ENCODE results near the gene SETD2. TPM values are rescaled to one million over a fixed set of nuclear protein-coding genes. Genes with fewer than 3 reads are reported as not detected.

Gene SETD2
- total and polyA plus RNA-seq, 2 of the 8 experiments (the other 6 are each of a cell fraction or from before 2014, with no cell fraction given) = 15.7 to 46.3 TPM

DNA sequence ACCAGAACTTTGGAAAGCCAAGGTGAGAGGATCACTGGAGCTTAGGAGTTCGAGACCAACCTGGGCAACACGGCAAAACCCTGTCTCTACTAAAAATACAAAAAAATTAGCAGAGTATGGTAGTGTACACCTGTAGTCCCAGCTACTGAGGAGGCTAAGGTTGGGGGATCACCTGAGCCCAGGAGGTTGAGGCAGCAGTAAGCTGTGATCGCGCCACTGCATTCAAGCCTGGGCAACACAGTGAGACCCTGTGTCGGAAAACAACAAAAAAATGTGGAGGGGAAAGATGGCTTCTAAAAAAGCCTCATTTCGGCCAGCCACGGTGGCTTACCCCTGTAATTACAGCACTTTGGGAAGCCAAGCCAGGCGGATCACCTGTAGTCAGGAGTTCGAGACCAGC, 54.5 kb downstream of the SETD2 start (continued):
- TF ChIP-seq, protein P1, sequence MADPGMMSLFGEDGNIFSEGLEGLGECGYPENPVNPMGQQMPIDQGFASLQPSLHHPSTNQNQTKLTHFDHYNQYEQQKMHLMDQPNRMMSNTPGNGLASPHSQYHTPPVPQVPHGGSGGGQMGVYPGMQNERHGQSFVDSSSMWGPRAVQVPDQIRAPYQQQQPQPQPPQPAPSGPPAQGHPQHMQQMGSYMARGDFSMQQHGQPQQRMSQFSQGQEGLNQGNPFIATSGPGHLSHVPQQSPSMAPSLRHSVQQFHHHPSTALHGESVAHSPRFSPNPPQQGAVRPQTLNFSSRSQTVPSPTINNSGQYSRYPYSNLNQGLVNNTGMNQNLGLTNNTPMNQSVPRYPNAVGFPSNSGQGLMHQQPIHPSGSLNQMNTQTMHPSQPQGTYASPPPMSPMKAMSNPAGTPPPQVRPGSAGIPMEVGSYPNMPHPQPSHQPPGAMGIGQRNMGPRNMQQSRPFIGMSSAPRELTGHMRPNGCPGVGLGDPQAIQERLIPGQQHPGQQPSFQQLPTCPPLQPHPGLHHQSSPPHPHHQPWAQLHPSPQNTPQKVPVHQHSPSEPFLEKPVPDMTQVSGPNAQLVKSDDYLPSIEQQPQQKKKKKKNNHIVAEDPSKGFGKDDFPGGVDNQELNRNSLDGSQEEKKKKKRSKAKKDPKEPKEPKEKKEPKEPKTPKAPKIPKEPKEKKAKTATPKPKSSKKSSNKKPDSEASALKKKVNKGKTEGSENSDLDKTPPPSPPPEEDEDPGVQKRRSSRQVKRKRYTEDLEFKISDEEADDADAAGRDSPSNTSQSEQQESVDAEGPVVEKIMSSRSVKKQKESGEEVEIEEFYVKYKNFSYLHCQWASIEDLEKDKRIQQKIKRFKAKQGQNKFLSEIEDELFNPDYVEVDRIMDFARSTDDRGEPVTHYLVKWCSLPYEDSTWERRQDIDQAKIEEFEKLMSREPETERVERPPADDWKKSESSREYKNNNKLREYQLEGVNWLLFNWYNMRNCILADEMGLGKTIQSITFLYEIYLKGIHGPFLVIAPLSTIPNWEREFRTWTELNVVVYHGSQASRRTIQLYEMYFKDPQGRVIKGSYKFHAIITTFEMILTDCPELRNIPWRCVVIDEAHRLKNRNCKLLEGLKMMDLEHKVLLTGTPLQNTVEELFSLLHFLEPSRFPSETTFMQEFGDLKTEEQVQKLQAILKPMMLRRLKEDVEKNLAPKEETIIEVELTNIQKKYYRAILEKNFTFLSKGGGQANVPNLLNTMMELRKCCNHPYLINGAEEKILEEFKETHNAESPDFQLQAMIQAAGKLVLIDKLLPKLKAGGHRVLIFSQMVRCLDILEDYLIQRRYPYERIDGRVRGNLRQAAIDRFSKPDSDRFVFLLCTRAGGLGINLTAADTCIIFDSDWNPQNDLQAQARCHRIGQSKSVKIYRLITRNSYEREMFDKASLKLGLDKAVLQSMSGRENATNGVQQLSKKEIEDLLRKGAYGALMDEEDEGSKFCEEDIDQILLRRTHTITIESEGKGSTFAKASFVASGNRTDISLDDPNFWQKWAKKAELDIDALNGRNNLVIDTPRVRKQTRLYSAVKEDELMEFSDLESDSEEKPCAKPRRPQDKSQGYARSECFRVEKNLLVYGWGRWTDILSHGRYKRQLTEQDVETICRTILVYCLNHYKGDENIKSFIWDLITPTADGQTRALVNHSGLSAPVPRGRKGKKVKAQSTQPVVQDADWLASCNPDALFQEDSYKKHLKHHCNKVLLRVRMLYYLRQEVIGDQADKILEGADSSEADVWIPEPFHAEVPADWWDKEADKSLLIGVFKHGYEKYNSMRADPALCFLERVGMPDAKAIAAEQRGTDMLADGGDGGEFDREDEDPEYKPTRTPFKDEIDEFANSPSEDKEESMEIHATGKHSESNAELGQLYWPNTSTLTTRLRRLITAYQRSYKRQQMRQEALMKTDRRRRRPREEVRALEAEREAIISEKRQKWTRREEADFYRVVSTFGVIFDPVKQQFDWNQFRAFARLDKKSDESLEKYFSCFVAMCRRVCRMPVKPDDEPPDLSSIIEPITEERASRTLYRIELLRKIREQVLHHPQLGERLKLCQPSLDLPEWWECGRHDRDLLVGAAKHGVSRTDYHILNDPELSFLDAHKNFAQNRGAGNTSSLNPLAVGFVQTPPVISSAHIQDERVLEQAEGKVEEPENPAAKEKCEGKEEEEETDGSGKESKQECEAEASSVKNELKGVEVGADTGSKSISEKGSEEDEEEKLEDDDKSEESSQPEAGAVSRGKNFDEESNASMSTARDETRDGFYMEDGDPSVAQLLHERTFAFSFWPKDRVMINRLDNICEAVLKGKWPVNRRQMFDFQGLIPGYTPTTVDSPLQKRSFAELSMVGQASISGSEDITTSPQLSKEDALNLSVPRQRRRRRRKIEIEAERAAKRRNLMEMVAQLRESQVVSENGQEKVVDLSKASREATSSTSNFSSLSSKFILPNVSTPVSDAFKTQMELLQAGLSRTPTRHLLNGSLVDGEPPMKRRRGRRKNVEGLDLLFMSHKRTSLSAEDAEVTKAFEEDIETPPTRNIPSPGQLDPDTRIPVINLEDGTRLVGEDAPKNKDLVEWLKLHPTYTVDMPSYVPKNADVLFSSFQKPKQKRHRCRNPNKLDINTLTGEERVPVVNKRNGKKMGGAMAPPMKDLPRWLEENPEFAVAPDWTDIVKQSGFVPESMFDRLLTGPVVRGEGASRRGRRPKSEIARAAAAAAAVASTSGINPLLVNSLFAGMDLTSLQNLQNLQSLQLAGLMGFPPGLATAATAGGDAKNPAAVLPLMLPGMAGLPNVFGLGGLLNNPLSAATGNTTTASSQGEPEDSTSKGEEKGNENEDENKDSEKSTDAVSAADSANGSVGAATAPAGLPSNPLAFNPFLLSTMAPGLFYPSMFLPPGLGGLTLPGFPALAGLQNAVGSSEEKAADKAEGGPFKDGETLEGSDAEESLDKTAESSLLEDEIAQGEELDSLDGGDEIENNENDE (IDR thresholded peaks at IDR 0.05; ENCODE audit: insufficient replicate concordance, low read length) = no peak
- TF ChIP-seq TAF1 (IDR thresholded peaks at IDR 0.05; ENCODE audit: low read depth, low read length) (no peak), CTBP2 (IDR thresholded peaks at IDR 0.05; ENCODE audit: borderline replicate concordance, insufficient read depth, insufficient read length, low read length) (no peak), KDM1A (IDR thresholded peaks at IDR 0.05; ENCODE audit: borderline replicate concordance, low read length) (no peak), EZH2 (IDR thresholded peaks at IDR 0.05; ENCODE audit: low read depth, low read length, severe bottlenecking) (no peak), CBX8 (IDR thresholded peaks at IDR 0.05; ENCODE audit: borderline replicate concordance, low read depth, low read length) (no peak), CREB1 (IDR thresholded peaks at IDR 0.05) (no peak), HDAC6 (IDR thresholded peaks at IDR 0.05; ENCODE audit: low read depth, low read length) (no peak), KDM4A (IDR thresholded peaks at IDR 0.05; ENCODE audit: low read depth, low read length, severe bottlenecking) (no peak), EP300 (IDR thresholded peaks at IDR 0.05; ENCODE audit: borderline replicate concordance in 1 of 2, low read depth in 2 of 2, low read length in 2 of 2) (no peak), TEAD4 (IDR thresholded peaks at IDR 0.05; ENCODE audit: low read depth, low read length) (no peak)
- TF ChIP-seq, protein P2, sequence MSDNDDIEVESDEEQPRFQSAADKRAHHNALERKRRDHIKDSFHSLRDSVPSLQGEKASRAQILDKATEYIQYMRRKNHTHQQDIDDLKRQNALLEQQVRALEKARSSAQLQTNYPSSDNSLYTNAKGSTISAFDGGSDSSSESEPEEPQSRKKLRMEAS (IDR thresholded peaks at IDR 0.05) = no peak

Data from H1 (cell line).